Measurements from ENCODE around the gene GATAD1.
"Not testable (repeated sequence)": the region's sequence is repeated elsewhere in the genome, so short reads cannot be mapped to it uniquely, and the experiment has no call there.

The GATAD1 gene, protein sequence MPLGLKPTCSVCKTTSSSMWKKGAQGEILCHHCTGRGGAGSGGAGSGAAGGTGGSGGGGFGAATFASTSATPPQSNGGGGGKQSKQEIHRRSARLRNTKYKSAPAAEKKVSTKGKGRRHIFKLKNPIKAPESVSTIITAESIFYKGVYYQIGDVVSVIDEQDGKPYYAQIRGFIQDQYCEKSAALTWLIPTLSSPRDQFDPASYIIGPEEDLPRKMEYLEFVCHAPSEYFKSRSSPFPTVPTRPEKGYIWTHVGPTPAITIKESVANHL

DNA sequence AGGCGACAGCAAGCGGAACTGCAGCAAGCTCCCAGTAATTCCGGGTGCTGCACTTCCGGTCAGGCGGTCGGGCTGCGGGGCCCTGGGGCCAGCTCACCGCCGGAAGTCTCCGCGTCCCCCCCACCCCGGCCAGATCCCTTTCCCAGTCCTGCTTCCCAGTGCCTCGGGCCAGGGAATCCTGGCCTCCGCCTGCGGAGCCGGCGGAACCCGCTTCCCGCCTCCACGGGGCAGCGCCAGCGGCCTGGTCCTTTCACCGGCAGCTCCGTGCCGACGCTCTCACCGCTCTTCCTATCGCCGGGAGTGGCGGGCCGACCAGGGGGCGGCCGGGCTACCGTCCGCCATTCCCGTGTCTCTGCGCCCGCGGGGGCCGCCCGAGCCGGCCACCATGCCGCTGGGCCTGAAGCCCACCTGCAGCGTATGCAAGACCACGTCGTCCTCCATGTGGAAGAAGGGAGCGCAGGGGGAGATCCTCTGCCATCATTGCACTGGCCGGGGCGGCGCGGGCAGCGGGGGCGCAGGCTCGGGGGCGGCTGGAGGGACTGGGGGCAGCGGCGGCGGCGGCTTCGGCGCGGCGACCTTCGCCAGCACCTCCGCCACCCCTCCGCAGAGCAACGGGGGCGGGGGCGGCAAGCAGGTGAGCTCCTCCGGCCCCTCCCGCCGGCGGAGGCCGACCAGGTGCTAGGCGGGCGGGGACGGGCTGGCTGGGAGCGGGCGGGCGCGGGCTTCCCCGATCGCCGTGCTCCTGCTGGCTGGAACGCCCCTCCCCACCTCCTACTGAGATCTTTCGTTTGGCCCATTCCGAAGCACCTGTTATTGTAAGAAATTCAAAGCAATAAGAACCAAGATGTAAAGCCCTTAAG is at the start of gene GATAD1:
TSS of gene GATAD1 (plus strand) at position 138 of the 860 bp plus-strand sequence. CDS start at position 386, 248 bp downstream.
- DNase-seq (ENCODE audit: low read depth in 2 of 2, low spot score in 1 of 2): peak; percentile 49 to 63

DNA sequence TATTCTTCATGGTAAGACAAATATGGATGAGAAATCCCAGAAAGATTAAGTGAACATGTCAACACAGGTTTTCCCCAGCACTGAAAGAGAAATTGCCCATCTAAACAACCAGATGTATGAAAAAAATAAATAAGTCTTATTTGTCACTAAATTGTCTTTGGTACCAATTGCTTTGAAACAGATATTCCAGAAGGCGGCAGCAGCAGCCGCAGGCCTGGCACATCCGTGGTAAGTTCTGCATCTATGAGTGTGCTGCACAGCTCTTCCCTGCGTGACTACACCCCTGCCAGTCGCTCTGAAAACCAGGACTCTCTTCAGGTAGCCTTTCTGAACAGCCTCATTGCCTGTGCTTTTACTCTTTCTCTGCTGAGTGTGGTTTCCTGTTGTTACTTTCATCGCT is 49.7 kb upstream of the GATAD1 start:
- DNase-seq (ENCODE audit: low read depth in 2 of 2, low spot score in 1 of 2): no peak

DNA sequence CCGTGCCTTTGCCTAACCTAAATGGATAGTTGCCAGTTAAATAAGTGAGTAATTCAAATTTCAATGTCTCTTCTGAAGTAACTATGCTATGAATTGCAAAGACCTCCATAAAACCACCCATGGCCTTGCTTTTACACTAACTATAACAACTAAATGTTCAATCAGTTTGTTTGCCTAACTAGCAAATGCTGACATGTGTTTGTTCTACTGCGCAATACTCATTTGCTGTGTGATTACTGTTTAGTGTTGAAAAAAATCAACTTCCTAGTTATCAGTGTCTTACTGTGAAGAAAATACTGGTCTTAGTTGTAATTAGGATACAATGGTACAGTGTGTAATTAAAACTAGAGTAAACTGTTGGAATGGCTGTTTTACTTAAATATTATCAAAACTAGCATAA is 47.3 kb upstream of the GATAD1 start:
- no peak for DNase-seq (ENCODE audit: low read depth in 2 of 2, low spot score in 1 of 2)

DNA sequence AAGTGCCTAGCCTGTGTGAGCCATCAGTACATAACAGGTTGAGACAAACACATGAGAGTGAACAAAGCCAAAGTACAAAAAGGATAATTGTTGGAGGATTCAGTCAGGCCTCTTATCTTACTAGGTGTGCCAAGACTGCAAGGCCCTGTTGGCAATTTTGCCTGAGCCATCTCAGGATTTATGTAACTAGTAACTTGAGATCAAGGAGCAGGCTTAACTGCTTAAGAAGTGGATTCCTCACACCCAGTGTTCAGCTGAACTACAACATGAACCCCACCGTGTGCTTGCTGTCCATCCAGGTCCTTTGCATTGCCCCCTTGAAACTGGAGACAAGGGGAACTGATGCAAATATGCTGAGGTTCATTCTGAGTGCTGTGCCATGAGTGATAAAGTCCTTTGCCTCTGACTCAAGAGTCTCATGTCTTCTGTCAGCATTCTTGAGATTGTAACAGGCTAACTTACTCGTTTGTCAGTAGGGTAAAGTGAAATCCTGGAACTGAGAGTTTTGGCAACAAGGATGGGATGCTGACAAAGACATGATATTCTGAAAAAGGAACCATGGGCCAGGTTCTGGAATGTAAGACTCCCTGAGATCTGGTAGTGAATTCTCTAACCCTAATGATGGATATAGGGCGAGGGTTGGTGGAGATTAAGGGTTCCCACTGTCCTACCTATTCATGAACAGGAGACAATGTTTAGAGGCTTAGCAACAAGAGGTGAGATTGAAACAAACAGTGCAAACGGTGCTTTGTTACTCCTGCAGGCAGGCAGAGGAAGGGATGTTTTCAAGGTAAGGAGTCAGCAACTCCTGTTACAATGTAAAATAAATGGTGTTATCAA is 44.1 kb upstream of the GATAD1 start:
- no peak for DNase-seq (ENCODE audit: low read depth in 2 of 2, low spot score in 1 of 2)

DNA sequence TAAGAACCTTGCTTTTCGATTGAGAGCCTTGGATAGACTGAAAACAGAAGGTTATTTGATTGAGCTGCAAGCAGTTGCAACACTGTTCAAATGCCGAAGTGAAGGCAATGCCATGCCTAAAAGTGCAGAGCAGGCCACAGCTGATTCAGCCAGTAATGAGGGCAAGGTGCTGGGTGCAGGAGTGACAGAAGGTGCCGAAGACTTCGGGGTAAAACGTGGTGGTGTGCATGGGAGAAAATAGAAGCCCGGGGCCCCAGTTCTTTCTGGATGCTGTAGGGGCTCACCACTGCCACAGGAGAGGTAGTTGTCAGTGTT is 43.6 kb upstream of the GATAD1 start:
- DNase-seq (ENCODE audit: low read depth in 2 of 2, low spot score in 1 of 2): no peak

DNA sequence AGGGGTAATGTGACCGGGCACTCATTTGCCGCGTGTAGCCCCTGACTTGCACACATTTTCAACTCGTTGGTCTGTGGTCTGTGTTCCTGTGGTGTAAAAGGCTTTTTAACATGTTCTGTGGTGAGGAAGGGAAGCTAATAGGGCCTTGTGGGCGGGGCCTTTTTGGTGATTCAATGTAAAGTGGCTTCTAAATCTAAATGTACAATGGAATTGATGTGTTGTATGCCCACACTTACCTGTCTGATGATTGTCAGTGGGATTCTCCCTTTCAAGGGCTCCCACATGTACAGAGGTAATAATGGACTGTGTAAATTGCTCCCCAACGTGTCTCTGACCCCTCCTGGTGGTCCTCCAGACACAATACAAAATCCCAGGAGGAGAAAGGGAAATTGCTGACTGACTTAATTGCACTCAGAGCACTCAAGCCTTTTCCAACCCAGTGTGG is 43.1 kb upstream of the GATAD1 start:
- peak in 1 of 2 donors; percentile 31 for DNase-seq (ENCODE audit: low read depth in 2 of 2, low spot score in 1 of 2)

DNA sequence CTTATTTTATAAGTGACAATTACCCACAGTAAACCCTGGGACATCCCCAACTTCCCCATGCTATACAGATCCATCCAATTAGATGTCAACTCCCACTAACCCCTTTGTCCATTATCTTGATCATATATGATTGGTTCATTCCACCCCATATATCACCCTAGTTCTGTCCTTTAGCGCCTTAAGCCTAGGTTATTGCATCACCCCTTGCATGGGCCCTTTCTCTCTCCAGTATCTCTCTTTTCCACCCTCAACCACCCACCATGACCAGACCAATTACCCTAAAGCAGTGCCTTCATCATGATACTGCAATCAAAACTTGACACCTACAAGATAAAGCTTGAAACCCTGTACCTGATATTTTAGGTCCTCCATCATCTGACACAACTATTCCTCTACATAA is 37.9 kb upstream of the GATAD1 start:
- DNase-seq (ENCODE audit: low read depth in 2 of 2, low spot score in 1 of 2): no peak

DNA sequence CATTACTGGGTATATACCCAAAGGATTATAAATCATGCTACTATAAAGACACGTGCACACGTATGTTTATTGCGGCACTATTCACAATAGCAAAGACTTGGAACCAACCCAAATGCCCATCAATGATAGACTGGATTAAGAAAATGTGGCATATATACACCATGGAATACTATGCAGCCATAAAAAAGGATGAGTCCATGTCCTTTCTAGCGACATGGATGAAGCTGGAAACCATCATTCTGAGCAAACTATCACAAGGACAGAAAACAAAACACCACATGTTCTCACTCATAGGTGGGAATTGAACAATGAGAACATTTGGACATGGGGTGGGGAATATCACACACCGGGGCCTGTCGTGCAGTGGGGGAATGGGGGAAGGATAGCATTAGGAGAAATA is 37.1 kb upstream of the GATAD1 start:
- not testable (repeated sequence) for DNase-seq (ENCODE audit: low read depth in 2 of 2, low spot score in 1 of 2)

DNA sequence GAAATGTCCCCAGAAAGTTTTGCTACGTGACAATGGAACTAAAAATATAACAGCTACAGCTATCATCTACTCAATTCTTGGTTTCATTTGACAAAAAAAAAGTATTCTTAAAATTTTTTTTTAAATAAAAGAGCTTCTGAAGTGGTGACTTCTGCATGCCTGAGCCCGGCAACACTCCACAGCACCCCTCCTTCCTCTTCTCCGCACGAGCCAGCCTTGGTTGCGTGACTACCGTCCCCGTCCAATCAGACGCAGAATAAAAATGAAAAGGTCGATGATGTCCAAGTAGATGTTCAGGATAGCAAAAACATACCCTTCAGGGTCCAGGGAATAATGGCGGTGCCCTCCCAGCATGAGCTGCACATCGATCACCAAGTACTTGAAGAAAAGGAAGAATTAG is 34.5 kb upstream of the GATAD1 start:
- DNase-seq (ENCODE audit: low read depth in 2 of 2, low spot score in 1 of 2): no peak

DNA sequence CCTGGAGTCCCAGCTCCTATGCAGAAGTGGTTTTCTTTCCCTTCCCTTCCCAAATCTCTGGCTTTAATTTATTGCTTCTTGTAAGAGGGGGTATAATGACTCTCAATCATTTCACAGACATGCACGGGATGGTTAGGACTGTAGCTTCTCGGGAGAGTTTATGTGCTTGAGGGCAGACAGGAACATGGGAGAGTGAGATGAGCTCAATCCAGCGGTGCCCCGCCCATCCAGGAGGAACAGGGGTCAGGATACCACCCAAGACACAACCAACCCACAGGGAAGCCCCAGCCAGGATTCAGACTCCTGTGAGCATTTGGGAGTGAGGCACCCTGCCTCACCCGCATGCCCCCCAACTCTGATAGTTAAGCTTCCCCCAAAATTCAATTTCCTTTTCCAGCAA is 33.7 kb upstream of the GATAD1 start:
- no peak for DNase-seq (ENCODE audit: low read depth in 2 of 2, low spot score in 1 of 2)

DNA sequence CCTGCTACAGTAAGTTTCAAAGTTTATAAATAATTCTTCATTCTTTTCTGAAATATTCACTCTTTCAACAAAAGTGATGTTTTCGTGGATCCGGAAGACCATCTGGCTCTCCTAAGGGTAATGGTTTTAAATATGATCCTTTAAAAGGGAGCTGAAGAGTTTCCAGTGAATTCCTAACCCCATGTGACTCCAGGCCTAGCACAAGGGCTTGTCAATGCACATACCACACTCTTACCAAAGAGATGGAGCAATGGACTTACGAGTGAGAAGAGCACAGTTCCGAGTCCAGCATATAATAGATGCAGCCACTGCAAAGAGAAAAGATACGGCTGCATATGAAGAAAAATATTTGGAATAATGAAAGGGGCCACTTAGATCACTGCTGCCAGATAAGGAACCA is 32.1 kb upstream of the GATAD1 start:
- no peak for DNase-seq (ENCODE audit: low read depth in 2 of 2, low spot score in 1 of 2)

DNA sequence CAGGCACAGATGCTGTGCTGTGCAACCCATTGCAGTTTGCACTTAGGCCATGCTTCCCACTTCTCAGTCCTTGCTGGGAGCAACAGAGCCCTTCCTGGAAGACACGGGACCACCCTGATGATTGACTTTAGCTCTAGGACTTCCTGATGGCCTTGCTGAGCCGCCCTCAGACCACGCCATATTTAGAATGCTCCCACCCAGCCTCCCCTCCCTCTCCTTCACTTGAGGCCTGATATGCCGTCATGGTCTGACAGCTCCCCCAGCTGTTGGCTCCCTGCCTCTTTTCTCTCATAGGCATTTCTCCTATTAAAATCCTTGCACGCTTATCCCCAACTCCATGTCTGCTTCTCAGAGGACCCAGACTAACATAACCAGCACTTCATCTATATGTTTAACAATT is 29.4 kb upstream of the GATAD1 start:
- no peak for DNase-seq (ENCODE audit: low read depth in 2 of 2, low spot score in 1 of 2)

DNA sequence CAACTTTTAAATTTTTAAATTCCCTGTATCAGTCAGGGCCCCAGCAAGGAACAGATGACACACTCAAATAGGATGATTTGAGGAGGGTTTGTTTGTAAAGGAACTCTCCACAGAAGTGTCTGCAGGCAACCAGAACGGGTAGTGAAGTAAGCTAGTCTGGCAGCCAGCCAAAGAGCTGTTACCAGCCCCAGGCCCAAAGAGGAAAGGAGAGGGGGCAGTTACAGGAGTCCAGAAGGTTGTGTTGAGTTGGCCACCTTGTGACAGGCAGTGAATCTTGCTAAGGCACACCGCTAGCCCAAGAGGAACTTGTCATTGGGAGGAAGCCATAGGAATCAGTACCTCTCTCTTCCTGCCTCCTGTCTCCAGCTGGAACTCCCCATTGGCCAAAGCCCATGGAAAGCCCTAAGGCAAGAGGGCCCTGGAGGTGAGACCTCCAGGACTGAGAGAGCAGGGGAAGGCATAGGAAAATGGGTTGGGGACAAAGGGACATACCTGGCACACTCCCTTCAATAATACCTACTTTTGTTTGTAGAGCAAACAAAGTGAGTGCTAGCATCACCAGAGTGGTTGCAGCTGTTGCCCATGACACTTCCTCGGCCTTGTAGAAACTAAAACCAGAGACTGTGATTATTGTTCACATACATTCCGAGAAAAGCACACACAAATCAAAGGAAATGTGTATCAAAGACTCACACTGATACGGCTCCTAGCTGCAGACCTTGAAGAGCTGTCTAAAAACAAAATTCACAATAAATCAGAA is 25.4 kb upstream of the GATAD1 start:
- DNase-seq (ENCODE audit: low read depth in 2 of 2, low spot score in 1 of 2): no peak

DNA sequence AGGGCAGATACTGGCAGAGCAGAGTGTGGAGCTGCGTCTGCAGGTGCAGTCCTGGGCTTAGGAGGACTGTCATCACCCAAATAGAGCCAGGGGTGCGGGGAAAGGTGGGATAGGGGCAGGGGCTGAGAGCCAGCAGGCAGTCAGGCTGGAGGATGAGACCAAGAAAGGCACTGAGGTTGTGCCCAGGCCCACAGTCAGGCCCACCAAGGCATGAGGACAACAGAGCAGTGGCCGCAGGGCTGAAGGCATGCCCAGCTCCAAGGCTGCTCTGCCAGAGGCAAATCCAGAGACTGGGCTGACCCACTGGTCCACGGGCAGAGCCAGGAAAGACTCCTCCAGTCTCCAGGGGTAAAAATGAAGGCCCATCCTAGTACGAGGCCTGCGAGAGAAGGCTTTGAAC is 24.4 kb upstream of the GATAD1 start:
- DNase-seq (ENCODE audit: low read depth in 2 of 2, low spot score in 1 of 2): no peak

DNA sequence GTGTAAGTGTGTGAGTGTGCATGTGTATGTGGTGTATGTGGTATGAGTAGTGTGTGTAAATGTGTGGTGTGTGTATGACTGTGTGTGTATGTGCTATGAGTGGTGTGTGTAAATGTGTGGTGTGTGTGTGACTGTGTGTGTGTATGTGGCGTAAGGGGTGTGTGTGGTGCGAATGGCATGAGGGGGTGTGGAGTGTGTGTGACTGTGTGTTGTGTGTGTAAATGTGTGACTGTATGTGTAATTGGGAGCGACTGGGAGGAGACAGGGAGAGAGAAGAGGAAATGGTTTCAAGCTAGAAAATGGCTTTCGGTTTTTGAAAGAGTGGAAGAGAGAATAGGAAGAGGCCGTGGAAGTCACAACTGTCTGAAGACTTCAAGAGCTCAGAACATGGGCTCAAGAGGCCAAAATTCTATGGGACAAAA is 23.6 kb upstream of the GATAD1 start:
- DNase-seq (ENCODE audit: low read depth in 2 of 2, low spot score in 1 of 2): no peak

DNA sequence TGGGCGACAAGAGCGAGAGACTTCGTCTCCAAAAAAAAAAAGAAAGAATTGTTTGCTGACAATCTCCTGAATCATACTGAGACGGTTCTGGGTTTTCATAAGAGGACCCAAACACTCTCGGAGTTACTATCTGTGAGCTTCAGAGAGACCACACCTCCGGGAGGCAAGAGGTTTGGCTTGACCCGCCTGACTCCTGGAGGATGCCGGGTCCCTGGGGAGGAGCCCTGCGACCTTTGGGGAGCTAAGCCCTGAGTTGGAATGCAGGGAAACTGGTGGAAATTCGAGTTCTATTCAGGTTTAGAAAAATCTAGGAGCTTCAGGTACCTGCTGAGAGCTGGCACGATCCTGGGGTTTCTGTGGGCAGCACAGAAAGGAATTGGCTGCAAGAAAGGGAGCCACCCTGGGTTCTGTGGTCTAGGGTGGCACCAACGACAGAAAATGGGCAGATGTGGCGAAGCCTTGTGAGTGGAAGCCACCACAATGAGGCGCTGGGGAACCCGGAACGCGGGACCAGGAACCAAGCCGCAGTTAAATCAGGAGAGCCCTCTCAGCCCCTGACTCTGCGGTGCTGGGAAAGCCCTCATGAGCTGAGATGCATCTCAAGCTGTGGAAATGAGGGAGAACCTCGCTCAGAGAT is 21.9 kb upstream of the GATAD1 start:
- DNase-seq (ENCODE audit: low read depth in 2 of 2, low spot score in 1 of 2): no peak

DNA sequence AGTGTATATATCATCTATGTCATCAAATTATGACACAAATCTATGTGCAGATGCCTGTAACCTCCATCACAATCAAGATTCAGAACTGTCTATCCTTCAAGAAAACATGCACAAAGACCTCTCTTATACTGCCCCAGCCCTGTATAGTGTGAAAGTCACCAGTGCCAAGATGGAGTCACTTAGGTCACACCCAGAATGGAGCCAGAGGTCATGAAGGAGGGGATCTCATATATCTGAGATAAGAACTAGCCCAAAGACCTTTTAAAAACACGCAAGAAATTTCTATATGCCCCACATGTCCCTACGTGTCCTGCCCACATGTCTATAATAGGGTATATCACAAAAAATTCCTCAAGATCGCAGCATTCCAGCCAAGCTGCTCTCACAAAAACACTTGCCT is 20.1 kb upstream of the GATAD1 start:
- no peak for DNase-seq (ENCODE audit: low read depth in 2 of 2, low spot score in 1 of 2)

DNA sequence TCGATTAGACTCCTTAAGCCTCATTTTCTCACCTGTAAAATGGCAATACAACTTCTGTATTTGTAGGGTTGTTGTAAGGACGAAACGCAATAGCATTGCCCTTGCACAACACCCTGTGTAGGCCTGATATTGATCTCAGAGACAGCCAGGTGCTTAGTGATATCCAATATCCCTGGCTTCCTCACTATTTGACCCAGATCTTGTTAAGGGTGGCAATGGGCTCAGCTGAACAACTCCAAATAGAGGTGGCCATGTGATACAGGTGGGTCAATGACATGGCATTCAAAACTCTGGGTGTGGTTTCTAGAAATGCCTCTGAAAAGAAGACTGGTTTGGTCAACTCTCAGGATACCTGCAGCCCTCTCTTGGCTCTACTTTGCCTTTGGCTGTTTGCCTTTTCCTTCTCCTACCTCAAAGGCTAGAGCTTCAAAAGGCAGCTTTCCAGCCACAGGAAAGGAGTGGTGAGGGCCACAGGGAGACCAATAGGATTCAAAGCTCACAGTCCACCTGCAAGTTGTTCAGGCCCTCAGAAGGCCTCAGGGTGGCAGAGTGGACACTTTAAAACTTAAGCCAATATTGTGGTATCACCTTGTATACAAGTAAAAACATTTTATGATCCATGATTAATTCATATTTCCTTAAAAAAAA is 14.9 kb upstream of the GATAD1 start:
- DNase-seq (ENCODE audit: low read depth in 2 of 2, low spot score in 1 of 2): no peak

DNA sequence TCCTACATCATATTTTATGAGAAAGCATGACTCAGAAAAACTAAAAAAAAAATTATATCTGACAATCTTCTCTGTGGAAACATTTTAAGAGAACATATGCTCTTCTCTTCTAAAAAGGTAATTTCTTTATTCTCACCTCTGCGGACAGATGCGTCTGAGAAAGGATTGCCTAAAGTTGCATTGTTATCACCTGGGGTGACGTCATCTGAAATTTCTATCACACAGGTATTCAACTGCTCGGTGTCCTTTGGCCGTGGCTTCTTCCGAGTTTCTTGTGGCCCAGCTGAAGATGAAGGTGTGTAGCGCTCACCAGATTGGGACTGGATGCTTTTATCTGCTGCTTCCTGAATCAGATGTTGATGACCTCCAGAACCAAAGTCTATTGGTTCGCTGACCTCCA is 14.3 kb upstream of the GATAD1 start:
- DNase-seq (ENCODE audit: low read depth in 2 of 2, low spot score in 1 of 2): no peak

DNA sequence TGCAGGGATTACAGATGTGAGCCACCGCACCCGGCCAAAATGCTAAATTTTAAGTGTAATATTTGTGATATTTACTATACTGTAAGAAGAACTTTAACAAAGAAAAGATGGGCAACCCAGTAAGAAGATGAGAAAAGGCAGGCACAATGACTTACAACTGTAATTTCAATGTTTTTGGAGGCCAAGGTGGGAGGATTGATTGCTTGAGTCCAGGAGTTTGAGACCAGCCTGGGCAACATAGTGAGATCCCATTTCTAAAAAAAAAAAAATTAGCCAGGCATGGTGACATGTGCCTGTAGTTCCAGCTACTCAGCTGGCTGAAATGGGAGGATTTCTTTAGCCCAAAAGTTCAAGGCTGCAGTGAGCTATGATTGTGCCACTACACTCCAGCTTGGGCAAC is 11.7 kb upstream of the GATAD1 start:
- DNase-seq (ENCODE audit: low read depth in 2 of 2, low spot score in 1 of 2): no peak

Measured in stimulated activated CD8-positive, alpha-beta memory T cell treated with anti-CD3 and anti-CD28 coated beads, Interleukin-4, amount 100 ng/mL, for 4 hours (primary cell).